Fibroblast of skin of right quadriceps (primary cell): ENCODE results near the gene LGALS9B.
"Not testable (repeated sequence)": the region's sequence is repeated elsewhere in the genome, so short reads cannot be mapped to it uniquely, and the experiment has no call there.

Experiments used
- DNase-seq: peaks from one replicate; pipeline ENCODE4 v3.0.0-alpha.2; 2013

The LGALS9B gene

DNA sequence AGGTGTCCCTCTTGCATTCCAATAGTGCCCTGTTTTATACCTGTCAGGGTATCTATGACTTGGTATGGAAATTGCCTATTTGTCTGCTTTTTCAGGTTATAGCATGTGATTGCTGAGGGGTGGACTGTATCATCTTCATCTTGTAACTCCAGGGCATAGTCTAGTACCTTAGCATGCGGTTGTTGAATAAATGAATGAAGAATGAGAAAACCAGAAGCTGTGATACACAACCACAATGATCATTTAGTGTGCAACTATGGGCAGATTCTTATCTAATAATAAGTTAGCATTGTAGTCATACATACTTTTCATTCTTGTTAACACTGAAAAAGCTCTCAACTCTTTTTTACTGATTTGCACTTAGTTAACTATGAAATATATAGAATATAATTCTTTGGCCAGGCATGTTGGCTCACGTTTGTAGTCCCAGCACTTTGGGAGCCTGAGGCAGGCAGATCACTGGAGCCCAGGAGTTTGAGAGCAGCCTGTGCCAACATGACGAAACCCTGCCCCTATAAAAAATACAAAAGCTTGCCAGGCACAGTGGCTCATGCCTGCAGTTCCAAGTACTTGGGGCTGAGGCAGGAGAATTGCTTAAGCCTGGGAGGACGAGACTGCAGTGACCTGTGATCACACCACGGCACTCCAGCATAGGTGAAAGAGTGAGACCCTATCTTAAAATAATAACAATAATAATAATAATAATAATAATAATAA, 65.9 kb downstream of the LGALS9B start:
- not testable (repeated sequence) for DNase-seq

DNA sequence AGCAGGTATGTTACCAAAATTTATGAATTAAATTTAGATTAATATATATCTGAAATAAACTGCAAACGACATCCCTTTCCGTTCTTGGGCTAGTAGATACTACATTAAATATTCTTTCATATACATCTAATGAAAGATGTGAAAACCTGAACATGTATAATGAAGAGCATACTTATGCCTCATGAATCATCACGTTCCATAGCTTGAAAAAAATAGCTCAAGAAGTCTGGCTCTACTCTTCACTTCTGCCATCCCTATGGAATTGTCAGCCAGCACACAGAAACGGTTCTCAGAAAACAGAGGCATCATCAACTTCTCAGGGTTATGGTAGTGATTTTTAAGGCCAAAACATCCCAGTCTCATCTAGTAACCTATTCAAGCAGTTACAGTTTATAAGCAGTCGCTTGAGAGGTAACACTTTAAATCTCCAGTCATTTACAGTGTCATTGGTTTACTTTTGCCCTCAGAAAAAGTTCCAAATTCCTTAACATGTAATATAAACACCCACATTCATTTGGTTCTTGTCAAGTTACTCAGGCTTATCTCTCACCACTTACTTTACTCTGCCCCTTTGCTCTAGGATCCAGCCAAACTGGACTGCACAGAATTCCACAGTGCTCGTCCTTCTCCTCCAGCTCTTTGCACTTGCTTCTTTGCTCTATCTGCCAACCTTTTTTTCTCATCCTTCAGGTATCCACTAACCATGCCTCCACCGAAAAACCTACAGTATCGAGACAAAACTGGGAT, 66.6 kb downstream of the LGALS9B start:
- peak; percentile 1 for DNase-seq
